ENCODE results near the gene TGFBR3.

Gene TGFBR3

GRCh38 chr1:91718368-91718767, 167.6 kb downstream of the TGFBR3 start:
- Histone ChIP-seq H3K4me3 (ENCODE audit: low read length) (no peak overlapping the region), H3K36me3 (ENCODE audit: insufficient read depth, low read depth, low read length) (no peaks in the 10 kb centered on the region), H3K27me3 (ENCODE audit: insufficient read depth, low read length) (no peaks in the 10 kb centered on the region), H3K9ac (ENCODE audit: low read depth, low read length) (no peak overlapping the region), H3K27ac (ENCODE audit: low read length) (no peak overlapping the region), H3K4me1 (ENCODE audit: insufficient read depth, low read length) (no peaks in the 10 kb centered on the region; the same call in 1 of the 2 replicates), H3K9me3 (ENCODE audit: insufficient read depth, low read depth, low read length) (no peaks in the 10 kb centered on the region)

- H3K4me3 ChIP-seq (ENCODE audit: low read length) = no peak overlapping the region
- no peaks in the 10 kb centered on the region for H3K9me3 ChIP-seq (ENCODE audit: insufficient read depth, low read depth, low read length)
- H3K9ac ChIP-seq (ENCODE audit: low read depth, low read length) = no peak overlapping the region
These were observed 168.1 kb downstream of the TGFBR3 start for GRCh38 chr1:91717839-91718238.

GRCh38 chr1:91716339-91716738, 169.6 kb downstream of the TGFBR3 start:
- no peaks in the 10 kb centered on the region for H3K27me3 ChIP-seq (ENCODE audit: insufficient read depth, low read length)

More at GRCh38 chr1:91717839-91718238, 168.1 kb downstream of the TGFBR3 start:
- no peaks in the 10 kb centered on the region; the same call in 1 of the 2 replicates for H3K4me1 ChIP-seq (ENCODE audit: insufficient read depth, low read length)
- no peak overlapping the region for H3K27ac ChIP-seq (ENCODE audit: low read length)
- H3K36me3 ChIP-seq (ENCODE audit: insufficient read depth, low read depth, low read length) = no peaks in the 10 kb centered on the region
- H3K27me3 ChIP-seq (ENCODE audit: insufficient read depth, low read length) = no peaks in the 10 kb centered on the region

GRCh38 chr1:91715416-91716000, 170.4 kb downstream of the TGFBR3 start:
- H3K27ac ChIP-seq (ENCODE audit: low read length) = no peak overlapping the region
- no peaks in the 10 kb centered on the region for H3K27me3 ChIP-seq (ENCODE audit: insufficient read depth, low read length)
- H3K4me1 ChIP-seq (ENCODE audit: insufficient read depth, low read length) = no peaks in the 10 kb centered on the region; the same call in 1 of the 2 replicates
- no peak overlapping the region for H3K4me3 ChIP-seq (ENCODE audit: low read length)
- H3K36me3 ChIP-seq (ENCODE audit: insufficient read depth, low read depth, low read length) = no peaks in the 10 kb centered on the region
- no peaks in the 10 kb centered on the region for H3K9me3 ChIP-seq (ENCODE audit: insufficient read depth, low read depth, low read length)
- no peak overlapping the region for H3K9ac ChIP-seq (ENCODE audit: low read depth, low read length)

More at GRCh38 chr1:91716339-91716738, 169.6 kb downstream of the TGFBR3 start:
- H3K9me3 ChIP-seq (ENCODE audit: insufficient read depth, low read depth, low read length) = no peaks in the 10 kb centered on the region
- H3K36me3 ChIP-seq (ENCODE audit: insufficient read depth, low read depth, low read length) = no peaks in the 10 kb centered on the region
- no peaks in the 10 kb centered on the region; the same call in 1 of the 2 replicates for H3K4me1 ChIP-seq (ENCODE audit: insufficient read depth, low read length)
- H3K27ac ChIP-seq (ENCODE audit: low read length) = no peak overlapping the region
- H3K4me3 ChIP-seq (ENCODE audit: low read length) = no peak overlapping the region
- H3K9ac ChIP-seq (ENCODE audit: low read depth, low read length) = no peak overlapping the region

DNA sequence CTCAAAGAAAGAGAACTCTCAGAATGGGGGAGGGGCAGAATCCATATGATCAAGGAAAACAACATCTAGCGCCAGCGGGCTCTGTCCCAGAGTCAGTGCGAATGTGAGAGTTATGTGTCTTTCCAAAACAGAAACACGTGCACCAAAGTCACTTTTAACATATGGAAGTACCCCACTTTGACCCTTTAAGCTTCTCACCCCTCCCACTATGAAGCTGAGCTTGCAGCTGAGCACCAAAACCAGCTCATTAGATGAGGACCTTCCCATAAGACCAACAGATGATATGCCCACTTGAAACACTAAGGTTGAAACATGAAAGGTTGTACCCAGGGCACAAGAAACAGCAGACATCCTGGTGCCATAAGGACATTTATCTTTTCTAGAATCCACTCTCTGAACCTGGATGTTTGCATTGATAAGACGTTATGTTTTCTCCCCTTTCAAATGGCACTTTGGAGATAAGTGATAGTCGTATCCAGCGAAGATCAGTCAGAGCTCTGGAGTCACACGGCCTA, 171.0 kb downstream of the TGFBR3 start:
- Histone ChIP-seq H3K27me3 (ENCODE audit: insufficient read depth, low read length) (no peaks in the 10 kb centered on the region), H3K9ac (ENCODE audit: low read depth, low read length) (no peak overlapping the region), H3K9me3 (ENCODE audit: insufficient read depth, low read depth, low read length) (no peaks in the 10 kb centered on the region), H3K4me3 (ENCODE audit: low read length) (no peak overlapping the region), H3K36me3 (ENCODE audit: insufficient read depth, low read depth, low read length) (no peaks in the 10 kb centered on the region), H3K4me1 (ENCODE audit: insufficient read depth, low read length) (no peaks in the 10 kb centered on the region; the same call in 1 of the 2 replicates), H3K27ac (ENCODE audit: low read length) (no peak overlapping the region)

DNA sequence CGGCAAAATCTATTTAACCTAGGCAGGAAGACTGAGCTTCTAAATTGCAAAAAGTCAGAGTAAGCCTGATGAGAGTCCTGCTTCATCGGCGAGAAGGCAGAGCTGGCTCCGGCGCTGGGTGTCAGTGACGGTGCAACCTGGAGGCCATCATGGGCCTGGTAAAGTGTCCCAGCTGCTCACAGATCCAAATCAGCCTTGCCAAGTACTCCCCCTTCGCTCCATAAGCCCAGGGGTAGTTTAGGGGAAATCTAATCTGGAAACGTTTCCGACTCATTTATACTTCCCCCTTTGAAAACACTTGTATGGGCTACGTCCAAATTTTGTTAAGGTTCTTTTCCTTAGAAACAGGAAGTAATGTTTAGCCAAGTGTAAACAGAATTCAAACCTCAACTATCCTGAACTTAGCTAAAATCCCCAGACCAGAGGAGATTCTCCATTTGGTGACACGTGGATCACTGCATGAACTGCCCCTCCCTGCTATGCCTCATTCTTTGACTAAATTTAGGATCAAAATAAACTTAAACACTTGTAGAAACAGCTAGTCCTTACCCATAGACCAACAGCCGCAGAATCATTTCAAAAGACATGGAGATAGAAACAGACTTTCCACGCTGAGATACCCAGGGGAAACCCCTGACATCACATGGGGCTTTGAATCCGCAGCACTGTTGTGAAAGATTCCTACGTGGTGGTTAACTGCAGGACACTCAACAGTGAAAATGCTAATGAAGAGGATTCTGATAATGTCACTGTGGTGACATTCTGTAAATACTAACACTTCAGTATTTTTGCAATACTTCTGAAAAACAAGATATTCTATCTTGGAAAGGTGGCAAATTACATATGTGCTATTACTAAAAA, 172.7 kb downstream of the TGFBR3 start:
- Histone ChIP-seq H3K36me3 (ENCODE audit: insufficient read depth, low read depth, low read length) (no peaks in the 10 kb centered on the region), H3K27me3 (ENCODE audit: insufficient read depth, low read length) (no peaks in the 10 kb centered on the region), H3K9ac (ENCODE audit: low read depth, low read length) (peak overlapping the region; percentile 23; the same call in 1 of the 2 replicates), H3K4me3 (ENCODE audit: low read length) (no peak overlapping the region), H3K4me1 (ENCODE audit: insufficient read depth, low read length) (no peaks in the 10 kb centered on the region; the same call in 1 of the 2 replicates), H3K9me3 (ENCODE audit: insufficient read depth, low read depth, low read length) (no peaks in the 10 kb centered on the region), H3K27ac (ENCODE audit: low read length) (no peak overlapping the region)

GRCh38 chr1:91712393-91712792, 173.6 kb downstream of the TGFBR3 start:
- Histone ChIP-seq H3K4me3 (ENCODE audit: low read length) (no peak overlapping the region), H3K27ac (ENCODE audit: low read length) (no peak overlapping the region), H3K9me3 (ENCODE audit: insufficient read depth, low read depth, low read length) (no peaks in the 10 kb centered on the region), H3K36me3 (ENCODE audit: insufficient read depth, low read depth, low read length) (no peaks in the 10 kb centered on the region), H3K27me3 (ENCODE audit: insufficient read depth, low read length) (no peaks in the 10 kb centered on the region), H3K4me1 (ENCODE audit: insufficient read depth, low read length) (no peaks in the 10 kb centered on the region; the same call in 1 of the 2 replicates), H3K9ac (ENCODE audit: low read depth, low read length) (no peak overlapping the region)

- H3K9me3 ChIP-seq (ENCODE audit: insufficient read depth, low read depth, low read length) = no peaks in the 10 kb centered on the region
- H3K9ac ChIP-seq (ENCODE audit: low read depth, low read length) = no peak overlapping the region
- no peaks in the 10 kb centered on the region for H3K36me3 ChIP-seq (ENCODE audit: insufficient read depth, low read depth, low read length)
- no peak overlapping the region for H3K27ac ChIP-seq (ENCODE audit: low read length)
- H3K4me3 ChIP-seq (ENCODE audit: low read length) = no peak overlapping the region
- H3K4me1 ChIP-seq (ENCODE audit: insufficient read depth, low read length) = no peaks in the 10 kb centered on the region; the same call in 1 of the 2 replicates
- H3K27me3 ChIP-seq (ENCODE audit: insufficient read depth, low read length) = no peaks in the 10 kb centered on the region
These were observed 174.3 kb downstream of the TGFBR3 start for GRCh38 chr1:91711504-91712247.

DNA sequence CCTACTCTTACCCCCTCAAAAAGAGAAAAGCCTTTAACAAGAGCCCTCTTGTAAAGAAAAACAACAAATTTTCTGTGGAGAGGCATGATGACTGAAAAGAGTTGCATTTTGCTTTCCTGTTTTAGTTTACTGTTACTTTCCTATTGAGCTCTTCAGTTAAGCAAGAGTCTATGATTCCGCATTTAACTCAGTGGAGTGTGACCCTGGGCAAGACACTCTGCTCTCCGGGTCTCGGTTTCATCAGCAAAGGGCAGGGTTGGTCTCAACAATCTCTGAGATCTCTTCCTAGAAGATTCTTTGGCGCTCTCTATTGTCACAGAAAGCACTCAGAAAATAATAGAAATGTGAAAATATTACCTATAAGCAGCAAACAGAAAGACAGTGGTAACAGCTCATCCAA, 175.7 kb downstream of the TGFBR3 start:
- no peak overlapping the region for H3K9ac ChIP-seq (ENCODE audit: low read depth, low read length)
- peaks cover 8% of the 10 kb centered on the region; the same call in 1 of the 2 replicates for H3K4me1 ChIP-seq (ENCODE audit: insufficient read depth, low read length)
- H3K27me3 ChIP-seq (ENCODE audit: insufficient read depth, low read length) = no peaks in the 10 kb centered on the region
- no peak overlapping the region for H3K27ac ChIP-seq (ENCODE audit: low read length)
- H3K4me3 ChIP-seq (ENCODE audit: low read length) = no peak overlapping the region
- H3K9me3 ChIP-seq (ENCODE audit: insufficient read depth, low read depth, low read length) = no peaks in the 10 kb centered on the region
- no peaks in the 10 kb centered on the region for H3K36me3 ChIP-seq (ENCODE audit: insufficient read depth, low read depth, low read length)

DNA sequence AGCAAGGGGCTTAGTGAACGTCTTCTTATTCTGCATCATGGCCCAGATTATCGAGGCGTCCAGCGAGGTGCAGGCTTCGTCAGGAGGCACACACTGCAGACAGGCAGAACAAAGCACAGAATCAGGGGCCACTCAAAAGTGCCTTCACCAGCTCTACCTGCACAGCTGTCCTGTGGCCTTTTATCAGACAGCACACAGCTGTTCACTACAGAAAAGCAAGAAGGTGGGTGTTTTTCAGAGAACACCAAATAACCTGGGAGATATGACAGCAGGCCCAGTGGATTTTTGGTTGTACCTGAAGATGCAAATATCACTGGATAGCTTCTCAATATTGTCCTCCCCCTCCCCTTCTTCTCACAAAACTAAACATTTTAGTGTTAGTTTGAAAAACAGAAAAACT, 177.3 kb downstream of the TGFBR3 start:
- Histone ChIP-seq H3K9ac (ENCODE audit: low read depth, low read length) (no peak overlapping the region), H3K27me3 (ENCODE audit: insufficient read depth, low read length) (no peaks in the 10 kb centered on the region), H3K4me1 (ENCODE audit: insufficient read depth, low read length) (peaks cover 8% of the 10 kb centered on the region; the same call in 1 of the 2 replicates), H3K9me3 (ENCODE audit: insufficient read depth, low read depth, low read length) (no peaks in the 10 kb centered on the region), H3K36me3 (ENCODE audit: insufficient read depth, low read depth, low read length) (no peaks in the 10 kb centered on the region), H3K27ac (ENCODE audit: low read length) (no peak overlapping the region), H3K4me3 (ENCODE audit: low read length) (no peak overlapping the region)

DNA sequence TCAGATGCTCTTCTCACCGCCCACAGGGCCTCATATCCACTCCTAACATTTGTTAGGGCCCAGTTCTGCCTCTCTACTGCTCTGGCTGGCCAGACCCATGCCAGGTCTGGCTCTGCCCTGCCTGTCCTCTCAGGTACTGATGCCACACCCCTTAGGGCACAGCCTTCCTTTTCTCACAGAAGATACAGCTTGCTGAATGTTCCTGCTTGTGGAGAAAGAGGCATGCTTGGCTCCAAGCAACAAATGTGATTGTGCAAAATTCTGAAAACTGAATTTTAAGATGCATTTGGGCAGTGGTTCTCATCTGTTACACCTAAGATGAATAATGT, 178.1 kb downstream of the TGFBR3 start:
- Histone ChIP-seq H3K4me3 (ENCODE audit: low read length) (no peak overlapping the region), H3K4me1 (ENCODE audit: insufficient read depth, low read length) (peaks cover 8% of the 10 kb centered on the region; the same call in 1 of the 2 replicates), H3K27me3 (ENCODE audit: insufficient read depth, low read length) (no peaks in the 10 kb centered on the region), H3K9me3 (ENCODE audit: insufficient read depth, low read depth, low read length) (no peaks in the 10 kb centered on the region), H3K36me3 (ENCODE audit: insufficient read depth, low read depth, low read length) (no peaks in the 10 kb centered on the region), H3K27ac (ENCODE audit: low read length) (no peak overlapping the region), H3K9ac (ENCODE audit: low read depth, low read length) (no peak overlapping the region)
